A673 (cell line): ENCODE data around the gene DLEC1.

Experiments
- EZH2 ChIP-seq: fragments of 200-600 bp; sonication (generic); IDR thresholded peaks from 2 replicates; pipeline ENCODE4 v1.6.1; 2017; ENCODE audit warnings: borderline replicate concordance, low read depth, mild to moderate bottlenecking, mixed read lengths, antibody characterized with exemption, low read length; ENCODE audit not compliant: poor library complexity, severe bottlenecking
- TF ChIP-seq, protein P1 (sequence below): fragments of 300-800, 200-600 bp; sonication (generic); conservative IDR thresholded peaks from 2 replicates; pipeline ENCODE4 v1.5.1; 2017; ENCODE audit warnings: low read depth, mild to moderate bottlenecking, antibody characterized with exemption, low read length, moderate library complexity, mixed read lengths

DNA sequence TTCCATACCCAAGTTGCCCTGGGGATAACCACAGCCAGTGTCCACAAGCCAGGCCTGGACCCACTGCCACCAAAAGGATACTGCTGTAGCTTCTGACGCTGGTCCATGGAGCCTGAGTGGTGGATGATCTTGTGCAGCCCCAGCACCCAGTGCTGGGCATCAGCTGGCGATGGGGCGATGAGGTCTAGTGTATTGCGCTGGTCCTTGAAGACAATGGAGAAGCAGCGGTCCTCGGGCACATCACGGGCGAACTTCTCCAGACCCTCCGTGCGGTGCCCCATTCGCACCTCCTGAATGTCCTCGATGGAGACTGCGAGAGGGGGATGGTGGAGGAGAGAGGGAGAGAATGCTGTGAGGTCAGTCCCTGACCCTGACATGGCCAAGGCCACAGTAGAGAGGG, 22.6 kb upstream of the DLEC1 start:
- TF ChIP-seq, protein P1, sequence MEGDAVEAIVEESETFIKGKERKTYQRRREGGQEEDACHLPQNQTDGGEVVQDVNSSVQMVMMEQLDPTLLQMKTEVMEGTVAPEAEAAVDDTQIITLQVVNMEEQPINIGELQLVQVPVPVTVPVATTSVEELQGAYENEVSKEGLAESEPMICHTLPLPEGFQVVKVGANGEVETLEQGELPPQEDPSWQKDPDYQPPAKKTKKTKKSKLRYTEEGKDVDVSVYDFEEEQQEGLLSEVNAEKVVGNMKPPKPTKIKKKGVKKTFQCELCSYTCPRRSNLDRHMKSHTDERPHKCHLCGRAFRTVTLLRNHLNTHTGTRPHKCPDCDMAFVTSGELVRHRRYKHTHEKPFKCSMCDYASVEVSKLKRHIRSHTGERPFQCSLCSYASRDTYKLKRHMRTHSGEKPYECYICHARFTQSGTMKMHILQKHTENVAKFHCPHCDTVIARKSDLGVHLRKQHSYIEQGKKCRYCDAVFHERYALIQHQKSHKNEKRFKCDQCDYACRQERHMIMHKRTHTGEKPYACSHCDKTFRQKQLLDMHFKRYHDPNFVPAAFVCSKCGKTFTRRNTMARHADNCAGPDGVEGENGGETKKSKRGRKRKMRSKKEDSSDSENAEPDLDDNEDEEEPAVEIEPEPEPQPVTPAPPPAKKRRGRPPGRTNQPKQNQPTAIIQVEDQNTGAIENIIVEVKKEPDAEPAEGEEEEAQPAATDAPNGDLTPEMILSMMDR = no peak
- TF ChIP-seq EZH2 = no peak
